Activated CD8-positive, alpha-beta memory T cell treated with anti-CD3 and anti-CD28 coated beads, Interleukin-2, amount 50 U/mL, for 24 hours (primary cell): ENCODE data around the gene ANO10.
"Not testable (repeated sequence)": the region's sequence is repeated elsewhere in the genome, so short reads cannot be mapped to it uniquely, and the experiment has no call there.

Source experiments
- DNase-seq: peaks from one replicate; pipeline ENCODE4 v3.0.0-alpha.2; 2020; ENCODE audit errors: extremely low read depth

The ANO10 gene

GRCh38 chr3:43478118-43478785 is 143.6 kb downstream of the ANO10 start:
- DNase-seq = no peak

GRCh38 chr3:43477600-43477999 is 144.2 kb downstream of the ANO10 start:
- peak; percentile 37 for DNase-seq

- no peak for DNase-seq
Observed at GRCh38 chr3:43473737-43474136, 148.1 kb downstream of the ANO10 start.

GRCh38 chr3:43473244-43473643 is 148.6 kb downstream of the ANO10 start:
- no peak for DNase-seq

GRCh38 chr3:43468133-43468532 is 153.7 kb downstream of the ANO10 start:
- no peak for DNase-seq

GRCh38 chr3:43465109-43465508 is 156.7 kb downstream of the ANO10 start:
- DNase-seq = no peak

GRCh38 chr3:43462566-43462965 is 159.2 kb downstream of the ANO10 start:
- not testable (repeated sequence) for DNase-seq

GRCh38 chr3:43461345-43461744 is 160.5 kb downstream of the ANO10 start:
- no peak for DNase-seq

- not testable (repeated sequence) for DNase-seq
Observed at GRCh38 chr3:43457038-43457437, 164.8 kb downstream of the ANO10 start.

- DNase-seq = no peak
Observed at GRCh38 chr3:43455233-43455632, 166.6 kb downstream of the ANO10 start.

GRCh38 chr3:43453981-43454380 is 167.8 kb downstream of the ANO10 start:
- DNase-seq = no peak

GRCh38 chr3:43451670-43452254 is 170.0 kb downstream of the ANO10 start:
- no peak for DNase-seq

GRCh38 chr3:43448098-43448497 is 173.7 kb downstream of the ANO10 start:
- DNase-seq = no peak

GRCh38 chr3:43445820-43446219 is 176.0 kb downstream of the ANO10 start:
- no peak for DNase-seq

- no peak for DNase-seq
Observed at GRCh38 chr3:43442872-43443395, 178.9 kb downstream of the ANO10 start.

GRCh38 chr3:43436507-43437140 is 185.2 kb downstream of the ANO10 start:
- no peak for DNase-seq

- DNase-seq = no peak
Observed at GRCh38 chr3:43435706-43436105, 186.1 kb downstream of the ANO10 start.

GRCh38 chr3:43434431-43434830 is 187.4 kb downstream of the ANO10 start:
- no peak for DNase-seq

- DNase-seq = no peak
Observed at GRCh38 chr3:43432462-43432861, 189.3 kb downstream of the ANO10 start.

- no peak for DNase-seq
Observed at GRCh38 chr3:43426388-43426787, 195.4 kb downstream of the ANO10 start.

GRCh38 chr3:43425829-43426228 is 196.0 kb downstream of the ANO10 start:
- DNase-seq = no peak

GRCh38 chr3:43423639-43424038 is 198.2 kb downstream of the ANO10 start:
- DNase-seq = no peak

- no peak for DNase-seq
Observed at GRCh38 chr3:43423142-43423541, 198.7 kb downstream of the ANO10 start.
